Mucosa of rectum (tissue), 2 donors: ENCODE results near the gene PDE6G.

ENCODE experiments used
- H3K27ac ChIP-seq, 2 donors: one replicate each; pipeline ENCODE4 v1.7.0; 2013; ENCODE audit warnings: inconsistent platforms in 2 of 2, low read depth in 2 of 2, low read length in 2 of 2
- H3K27me3 ChIP-seq, 2 donors: one replicate each; pipeline ENCODE4 v1.7.0; 2013; ENCODE audit warnings: low read length in 2 of 2; ENCODE audit not compliant: control insufficient read depth in 2 of 2, insufficient read depth in 2 of 2
- H3K36me3 ChIP-seq, 2 donors: one replicate each; pipeline ENCODE4 v1.7.0; 2013; ENCODE audit warnings: low read length in 2 of 2; ENCODE audit not compliant: control insufficient read depth in 2 of 2, insufficient read depth in 2 of 2
- H3K4me1 ChIP-seq, 2 donors: one replicate each; pipeline ENCODE4 v1.7.0; 2013; ENCODE audit warnings: low read length in 2 of 2, mild to moderate bottlenecking in 1 of 2; ENCODE audit not compliant: control insufficient read depth in 2 of 2, insufficient read depth in 2 of 2
- H3K4me3 ChIP-seq, 2 donors: one replicate each; pipeline ENCODE4 v1.7.0; 2013; ENCODE audit warnings: low read length in 2 of 2
- H3K9ac ChIP-seq, 2 donors: one replicate each; pipeline ENCODE4 v1.7.0; 2013; ENCODE audit warnings: low read length in 2 of 2, low read depth in 1 of 2, mild to moderate bottlenecking in 1 of 2
- H3K9me3 ChIP-seq, 2 donors: one replicate each; pipeline ENCODE4 v1.7.0; 2013; ENCODE audit warnings: low read length in 2 of 2; ENCODE audit not compliant: control insufficient read depth in 2 of 2
- donor health status: healthy.
- donor health status: Normal muscosa, but diverticular disease.

The PDE6G gene

DNA sequence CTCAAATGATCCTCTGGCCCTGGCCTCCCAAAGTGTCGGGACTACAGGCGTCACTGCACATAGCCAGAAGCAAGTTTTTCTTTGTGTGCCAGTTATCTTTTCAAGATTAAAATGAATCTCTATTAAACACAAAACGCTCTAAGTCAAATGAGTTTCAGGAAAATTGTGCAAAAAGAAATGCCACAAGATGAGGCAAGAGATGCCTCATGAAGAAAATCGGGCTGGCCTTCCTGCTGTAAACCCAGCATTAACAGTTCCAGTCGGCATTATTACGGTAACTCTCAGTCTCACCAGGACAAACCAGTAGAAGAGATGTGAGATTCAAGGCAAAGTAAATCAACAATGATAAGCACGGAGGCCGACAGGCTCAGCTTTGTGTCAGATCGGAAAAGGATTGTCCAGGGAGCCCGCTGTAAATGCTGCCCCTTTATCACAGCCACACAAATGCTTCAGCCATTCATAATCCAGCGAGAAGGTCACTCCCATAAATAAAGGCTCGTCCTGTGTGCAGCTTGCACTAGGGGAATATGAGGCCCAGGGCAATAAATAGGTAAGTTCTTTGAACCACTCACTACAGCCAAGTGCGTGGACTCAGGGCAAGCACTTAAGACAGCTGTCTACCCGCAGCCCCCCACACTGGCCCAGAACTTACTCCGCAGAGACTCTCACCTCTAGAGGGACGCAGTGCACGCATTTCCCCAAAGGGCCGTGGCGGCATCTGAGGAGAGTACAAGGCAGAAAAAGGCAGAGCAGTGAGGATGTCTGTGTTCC, 46.6 kb downstream of the PDE6G start:
- Histone ChIP-seq H3K36me3 (peaks cover 41 to 66% of the 10 kb centered on the region in 2 donors), H3K4me1 (no peaks in the 10 kb centered on the region), H3K4me3 (no peak overlapping the region), H3K9me3 (no peaks in the 10 kb centered on the region), H3K27ac (no peak overlapping the region), H3K27me3 (no peaks in the 10 kb centered on the region), H3K9ac (no peak overlapping the region)

DNA sequence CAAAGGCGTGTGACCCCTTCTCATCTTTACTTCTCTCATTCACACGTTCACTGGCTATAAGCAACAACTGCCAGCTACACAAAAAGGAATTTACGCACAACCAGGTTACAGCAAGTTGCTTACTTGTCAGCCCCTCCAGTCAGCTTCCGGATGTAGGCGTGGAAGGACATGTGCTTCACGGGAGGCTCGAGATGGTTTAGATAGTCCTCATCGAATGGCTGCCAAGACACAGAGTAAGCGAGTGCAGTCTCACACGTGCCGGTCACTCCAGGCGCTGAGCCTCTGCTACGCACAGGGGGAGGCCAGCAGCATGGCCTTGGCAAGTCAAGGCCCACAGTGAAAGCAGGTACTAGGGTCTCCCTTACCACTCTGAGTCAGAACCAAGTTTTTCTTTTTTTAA, 47.7 kb downstream of the PDE6G start:
- Histone ChIP-seq H3K36me3 (peaks cover 52 to 70% of the 10 kb centered on the region in 2 donors), H3K4me1 (no peaks in the 10 kb centered on the region), H3K27ac (no peak overlapping the region)

DNA sequence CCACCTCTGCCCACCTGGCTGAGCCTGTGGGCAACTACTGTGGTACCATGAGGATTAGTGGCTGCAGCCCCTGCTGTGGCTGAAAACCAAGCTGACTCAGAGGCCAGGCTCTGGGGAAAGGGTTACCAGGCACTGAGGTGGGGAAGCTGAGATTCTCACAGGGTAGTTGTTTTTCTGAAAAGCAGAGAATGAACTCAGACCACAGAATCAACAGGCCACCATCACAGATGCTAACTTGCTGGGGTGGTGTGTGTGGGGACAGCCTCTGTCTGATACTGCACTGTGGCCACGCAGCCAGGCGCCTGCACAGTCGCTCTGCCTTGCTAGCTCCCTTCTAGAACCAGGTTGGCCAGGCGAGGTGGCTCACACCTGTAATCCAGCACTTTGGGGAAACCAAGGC, 48.3 kb downstream of the PDE6G start:
- Histone ChIP-seq H3K36me3 (peaks cover 48 to 67% of the 10 kb centered on the region in 2 donors), H3K27me3 (no peaks in the 10 kb centered on the region)

More for the DNA sequence above, 47.7 kb downstream of the PDE6G start:
- H3K4me3 ChIP-seq: no peak overlapping the region
- no peak overlapping the region for H3K9ac ChIP-seq
- no peaks in the 10 kb centered on the region for H3K9me3 ChIP-seq
- no peaks in the 10 kb centered on the region for H3K27me3 ChIP-seq

DNA sequence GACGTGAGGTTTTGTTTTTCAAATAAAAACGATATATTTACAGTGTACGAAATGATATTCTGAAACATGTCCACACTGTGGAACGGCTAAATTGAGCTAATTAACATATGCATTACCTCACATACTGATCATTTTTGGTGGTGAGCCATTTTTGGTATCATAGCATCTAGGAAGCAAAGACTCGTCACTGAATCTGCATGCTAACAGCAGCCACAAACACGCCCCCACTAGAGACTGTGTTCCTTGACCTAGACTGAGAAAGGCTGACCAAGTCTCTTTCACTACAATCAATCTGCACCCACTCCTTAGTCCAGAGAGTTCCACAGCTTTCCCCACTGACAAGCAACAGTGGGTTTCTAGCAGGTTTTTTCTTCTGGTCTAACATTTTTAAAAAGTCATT, 48.9 kb downstream of the PDE6G start:
- no peaks in the 10 kb centered on the region for H3K4me1 ChIP-seq
- no peak overlapping the region for H3K9ac ChIP-seq
- no peaks in the 10 kb centered on the region for H3K9me3 ChIP-seq
- no peaks in the 10 kb centered on the region for H3K27me3 ChIP-seq
- H3K36me3 ChIP-seq: peaks cover 44 to 67% of the 10 kb centered on the region in 2 donors
- H3K27ac ChIP-seq: no peak overlapping the region
- no peak overlapping the region for H3K4me3 ChIP-seq

More for the DNA sequence above, 48.3 kb downstream of the PDE6G start:
- Histone ChIP-seq H3K9ac (no peak overlapping the region), H3K4me3 (no peak overlapping the region), H3K4me1 (no peaks in the 10 kb centered on the region), H3K27ac (no peak overlapping the region), H3K9me3 (no peaks in the 10 kb centered on the region)

DNA sequence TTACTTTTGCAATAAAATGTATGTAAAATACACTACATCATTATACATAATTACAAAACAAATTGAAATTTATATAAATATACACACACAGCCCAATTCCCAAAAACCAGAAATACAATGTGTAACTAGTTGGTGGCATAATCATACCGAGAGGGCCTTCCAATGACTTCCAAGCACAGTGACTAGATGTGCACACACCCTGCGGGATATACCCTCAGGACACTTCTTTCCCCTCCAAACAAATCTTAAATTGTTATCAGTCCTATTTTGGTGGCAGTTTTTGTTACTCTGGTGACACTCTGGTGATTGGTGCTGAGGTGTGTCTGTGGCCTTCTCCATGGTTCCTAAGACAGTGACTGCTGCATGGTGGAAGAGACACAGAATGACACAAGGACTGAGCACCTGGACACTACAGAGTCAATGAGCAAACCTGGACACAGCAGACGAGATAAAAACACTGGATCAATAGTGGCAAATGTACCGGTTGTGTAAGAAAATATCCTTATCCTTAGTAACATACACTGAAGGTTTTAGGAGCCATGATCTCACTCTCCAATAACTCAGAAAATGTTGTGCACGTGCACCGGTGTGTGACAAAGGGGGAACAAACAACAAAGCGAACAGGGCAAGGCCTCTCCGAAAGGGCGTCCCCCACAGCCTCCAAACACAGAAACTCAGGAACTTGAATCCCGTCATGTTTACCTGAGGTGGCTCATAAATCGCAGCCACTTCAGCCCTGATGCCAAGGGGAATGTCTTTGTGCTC, 52.3 kb downstream of the PDE6G start:
- no peaks in the 10 kb centered on the region for H3K9me3 ChIP-seq
- no peaks in the 10 kb centered on the region for H3K27me3 ChIP-seq
- no peak overlapping the region for H3K9ac ChIP-seq
- peaks cover 45 to 66% of the 10 kb centered on the region in 2 donors for H3K36me3 ChIP-seq
- H3K27ac ChIP-seq: no peak overlapping the region
- no peaks in the 10 kb centered on the region for H3K4me1 ChIP-seq
- no peak overlapping the region for H3K4me3 ChIP-seq

DNA sequence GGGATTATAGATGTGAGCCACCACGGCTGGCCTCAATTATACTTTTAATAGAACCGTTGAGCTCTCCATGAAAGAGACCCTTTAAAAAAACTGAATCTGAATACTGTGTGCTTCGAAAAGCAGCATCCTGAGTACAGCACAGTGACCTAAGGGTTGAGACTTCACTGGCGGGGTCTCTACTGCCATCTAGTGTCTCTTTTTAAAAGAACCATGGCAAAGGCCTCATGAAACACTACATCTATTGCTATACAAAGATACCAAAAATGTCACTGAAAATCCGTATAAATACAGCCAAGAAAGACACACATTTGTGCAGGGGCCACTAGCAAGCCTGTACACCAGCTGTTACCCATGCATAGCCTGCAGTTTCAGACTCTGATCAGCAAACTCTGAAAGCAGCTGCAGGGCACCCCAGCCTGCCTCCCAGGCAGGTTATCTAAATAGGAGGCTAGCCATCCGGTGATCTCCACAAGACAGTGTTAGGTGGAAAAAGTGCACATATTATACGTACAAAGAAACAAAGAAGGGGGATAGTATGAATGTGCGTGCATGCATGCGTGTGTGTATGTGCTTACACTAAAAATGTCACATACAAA, 54.7 kb downstream of the PDE6G start:
- Histone ChIP-seq H3K27me3 (no peaks in the 10 kb centered on the region), H3K36me3 (peaks cover 41 to 60% of the 10 kb centered on the region in 2 donors), H3K9ac (no peak overlapping the region), H3K9me3 (no peaks in the 10 kb centered on the region), H3K4me1 (peaks cover 0 to 3% of the 10 kb centered on the region in 2 donors), H3K27ac (no peak overlapping the region), H3K4me3 (no peak overlapping the region)
